Coronary artery (tissue), 2 donors: ENCODE measurements around the gene KCND3.

Experiments
- DNase-seq: peaks from one replicate; pipeline ENCODE4 v3.0.0-alpha.2; 2017; ENCODE audit warnings: low spot score
- H3K27ac ChIP-seq, 2 donors: fragments of 200-600 bp; sonication (generic); one replicate each; pipeline ENCODE4 v1.5.1; 2016 to 2019
- H3K4me3 ChIP-seq: fragments of 200-600 bp; sonication (generic); 2 replicates; pipeline ENCODE4 v1.5.1; 2016; ENCODE audit warnings: mild to moderate bottlenecking, moderate library complexity
- CTCF ChIP-seq: fragments of 200-600 bp; sonication (generic); IDR thresholded peaks from one replicate; pipeline ENCODE4 v1.5.1; 2019; ENCODE audit warnings: antibody characterized with exemption

The KCND3 gene

GRCh38 chr1:112002514-112002913, 13.0 kb upstream of the KCND3 start:
- no peak for DNase-seq
- Histone ChIP-seq H3K27ac (no peak overlapping the region), H3K4me3 (no peak overlapping the region)
- no peak for TF ChIP-seq CTCF

- Histone ChIP-seq H3K27ac (no peak overlapping the region), H3K4me3 (no peak overlapping the region)
- TF ChIP-seq CTCF = no peak
- no peak for DNase-seq
Observed at GRCh38 chr1:112001436-112001835, 12.0 kb upstream of the KCND3 start.

GRCh38 chr1:112000048-112000447, 10.6 kb upstream of the KCND3 start:
- DNase-seq = no peak
- Histone ChIP-seq H3K4me3 (no peak overlapping the region), H3K27ac (no peak overlapping the region)
- TF ChIP-seq CTCF = no peak

GRCh38 chr1:111998332-111998731, 8.9 kb upstream of the KCND3 start:
- H3K27ac ChIP-seq = no peak overlapping the region
- H3K4me3 ChIP-seq = no peak overlapping the region
- no peak for DNase-seq
- TF ChIP-seq CTCF = no peak

- DNase-seq = no peak
- Histone ChIP-seq H3K4me3 (no peak overlapping the region), H3K27ac (no peak overlapping the region)
- no peak for TF ChIP-seq CTCF
Observed at GRCh38 chr1:111992476-111992875, 3.0 kb upstream of the KCND3 start.

- Histone ChIP-seq H3K27ac (peak overlapping the region; percentile 33 to 84), H3K4me3 (peak overlapping the region; percentile 86)
- TF ChIP-seq CTCF = peak; percentile 45
- DNase-seq = peak; percentile 81
Observed at GRCh38 chr1:111990878-111991718, 1.6 kb upstream of the KCND3 start.
